Stimulated activated CD4-positive, alpha-beta T cell treated with anti-CD3 and anti-CD28 coated beads, Interleukin-4, amount 100 ng/mL, for 1 hour (primary cell): ENCODE measurements around the gene KIAA1217.

Experiments
- DNase-seq: peaks from one replicate; pipeline ENCODE4 v3.0.0-alpha.2; 2020

Gene KIAA1217

GRCh38 chr10:24208661-24209431 lies at the start of gene KIAA1217:
TSS of gene KIAA1217 (plus strand) at chr10:24209138. CDS start at chr10:24209194, 56 bp downstream.
- peak; percentile 8 for DNase-seq

GRCh38 chr10:24162206-24162985 lies 46.5 kb upstream of the KIAA1217 start:
- no peak for DNase-seq

- DNase-seq: no peak
Observed at GRCh38 chr10:24163485-24163884, 45.5 kb upstream of the KIAA1217 start.

DNA sequence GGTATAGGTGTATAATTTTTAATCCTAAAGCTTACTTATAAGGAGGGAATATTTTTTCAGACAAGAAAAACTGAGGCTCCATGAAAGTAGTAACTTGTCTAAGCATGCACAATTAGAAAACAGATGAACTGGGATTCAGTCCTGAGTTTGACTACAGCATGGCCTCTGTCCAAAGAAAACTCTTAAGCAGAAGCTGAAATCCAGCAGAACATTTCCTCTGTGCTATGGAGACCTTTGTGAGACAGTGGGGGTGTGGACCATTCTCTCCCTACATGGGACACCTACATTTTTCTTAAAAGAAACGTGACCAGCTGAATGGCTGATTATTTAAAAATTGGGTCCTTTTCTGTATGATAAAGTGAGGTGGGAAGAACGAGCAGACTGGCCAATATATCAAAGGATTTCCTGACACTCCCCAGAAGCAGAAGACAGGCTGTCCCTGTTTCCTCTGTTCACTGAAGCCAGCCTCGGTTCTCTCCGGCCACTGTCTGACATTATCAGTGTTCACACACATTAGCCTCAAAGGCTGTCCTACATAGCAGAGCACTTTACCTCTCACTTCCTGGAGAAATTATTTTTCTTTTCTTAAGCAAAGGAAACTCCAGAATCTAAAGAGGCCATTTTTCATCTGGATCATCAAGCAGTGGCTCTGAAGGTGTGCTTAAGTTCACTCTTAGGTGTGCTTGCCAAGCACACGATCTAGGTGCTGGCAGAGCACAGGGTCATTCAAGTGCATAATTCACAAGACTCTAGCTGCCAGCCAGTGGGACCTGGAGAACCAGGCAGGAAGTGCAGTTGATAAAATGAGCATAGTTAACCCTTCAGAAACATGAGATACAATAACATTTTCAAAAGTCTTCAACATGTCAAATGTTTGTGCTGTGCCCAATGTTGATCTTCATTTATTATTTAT lies 40.4 kb upstream of the KIAA1217 start:
- DNase-seq: no peak

- no peak for DNase-seq
Observed at GRCh38 chr10:24170199-24170598, 38.7 kb upstream of the KIAA1217 start.

DNA sequence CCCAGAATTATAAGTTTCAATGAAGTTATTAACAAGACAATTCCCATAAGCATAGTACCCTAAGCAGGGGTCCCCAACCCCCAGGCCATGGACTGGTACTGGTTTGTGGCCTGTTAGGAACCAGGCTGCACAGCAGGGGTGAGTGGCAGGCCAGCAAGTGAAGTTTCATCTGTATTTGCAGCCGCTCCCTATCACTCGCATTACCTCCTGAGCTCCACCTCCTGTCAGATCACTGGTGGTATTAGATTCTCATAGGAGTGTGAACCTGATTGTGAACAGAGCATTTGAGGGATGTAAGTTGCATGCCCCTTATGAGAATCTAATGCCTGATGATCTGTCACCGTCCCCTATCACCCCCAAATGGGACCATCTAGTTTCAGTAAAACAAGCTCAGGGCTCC lies 36.0 kb upstream of the KIAA1217 start:
- no peak for DNase-seq

GRCh38 chr10:24174014-24174413 lies 34.9 kb upstream of the KIAA1217 start:
- no peak for DNase-seq

DNA sequence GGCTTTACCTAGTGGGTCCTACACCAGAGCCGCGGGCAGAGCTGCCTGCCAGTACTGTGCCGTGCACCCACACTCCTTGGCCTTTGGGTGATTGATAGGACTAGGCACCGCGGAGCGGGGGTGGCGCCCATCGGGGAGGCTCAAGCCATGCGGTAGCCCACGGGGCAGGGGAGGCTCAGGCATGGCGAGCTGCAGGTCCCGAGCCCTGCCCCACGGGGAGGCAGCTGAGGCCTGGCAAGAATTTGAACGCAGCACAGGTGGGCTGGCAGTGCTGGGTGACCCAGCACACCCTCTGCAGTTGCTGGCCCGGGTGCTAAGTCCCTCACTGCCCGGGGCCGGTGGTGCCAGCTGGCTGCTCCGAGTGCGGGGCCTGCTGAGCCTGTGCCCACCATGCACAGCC lies 32.3 kb upstream of the KIAA1217 start:
- DNase-seq: no peak

GRCh38 chr10:24177636-24178035 lies 31.3 kb upstream of the KIAA1217 start:
- no peak for DNase-seq

DNA sequence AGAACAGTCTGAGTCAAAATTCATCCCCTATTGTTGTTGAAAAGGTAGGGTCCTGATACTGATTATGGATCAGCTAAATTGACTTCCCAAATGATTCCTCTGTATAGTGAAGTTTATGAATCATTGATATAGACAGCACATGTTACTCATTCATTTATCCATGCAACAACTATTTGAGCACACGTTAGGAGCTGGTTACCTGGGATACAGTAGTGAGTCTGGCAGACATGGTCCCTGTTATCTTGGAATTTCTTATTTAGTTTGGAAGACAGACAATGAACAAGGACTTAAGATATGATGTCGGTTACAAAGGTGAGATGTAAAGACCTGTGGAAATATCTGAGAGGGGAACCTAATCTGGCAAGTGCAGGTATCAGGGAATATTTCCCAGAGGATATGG lies 28.0 kb upstream of the KIAA1217 start:
- DNase-seq: no peak

GRCh38 chr10:24184455-24184854 lies 24.5 kb upstream of the KIAA1217 start:
- no peak for DNase-seq

DNA sequence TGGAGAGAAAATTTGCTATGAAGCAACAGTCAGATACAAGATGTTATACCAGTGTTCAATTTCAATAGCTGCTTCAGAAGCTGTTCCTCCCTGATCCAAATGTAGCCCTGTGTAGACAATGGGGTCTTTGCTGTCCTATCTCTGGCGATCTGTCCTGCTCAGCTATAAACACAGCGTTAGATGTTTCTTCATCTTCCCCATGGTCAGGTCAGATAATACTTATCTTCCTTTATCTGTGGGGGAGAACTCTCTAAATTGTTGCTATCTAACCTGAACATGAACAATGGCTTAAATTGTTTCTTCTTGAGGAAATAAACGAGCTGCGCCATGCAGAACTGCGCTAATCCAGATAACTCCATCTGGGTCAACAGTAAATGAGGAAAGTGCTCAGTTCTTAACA lies 15.6 kb upstream of the KIAA1217 start:
- no peak for DNase-seq

DNA sequence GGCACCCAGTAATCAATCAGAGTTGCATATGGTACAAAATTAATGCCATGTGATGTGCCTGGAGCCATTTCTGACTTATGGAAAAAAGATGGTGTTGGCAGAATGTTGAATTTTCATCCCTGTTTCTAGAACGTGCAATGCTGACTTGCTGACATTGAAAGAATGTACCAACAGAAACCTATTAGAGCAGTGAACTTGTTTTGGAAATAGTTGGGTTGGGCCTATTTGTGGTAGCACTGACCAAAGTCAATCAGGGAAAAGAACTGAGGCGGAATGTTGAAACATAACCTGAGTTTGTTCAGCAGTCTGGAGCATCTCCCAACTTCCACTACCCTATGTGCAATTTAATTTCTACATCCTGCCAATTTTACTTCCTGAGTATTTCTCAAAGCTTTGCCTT lies 11.7 kb upstream of the KIAA1217 start:
- no peak for DNase-seq

GRCh38 chr10:24201503-24202180 lies 7.3 kb upstream of the KIAA1217 start:
- DNase-seq: no peak

DNA sequence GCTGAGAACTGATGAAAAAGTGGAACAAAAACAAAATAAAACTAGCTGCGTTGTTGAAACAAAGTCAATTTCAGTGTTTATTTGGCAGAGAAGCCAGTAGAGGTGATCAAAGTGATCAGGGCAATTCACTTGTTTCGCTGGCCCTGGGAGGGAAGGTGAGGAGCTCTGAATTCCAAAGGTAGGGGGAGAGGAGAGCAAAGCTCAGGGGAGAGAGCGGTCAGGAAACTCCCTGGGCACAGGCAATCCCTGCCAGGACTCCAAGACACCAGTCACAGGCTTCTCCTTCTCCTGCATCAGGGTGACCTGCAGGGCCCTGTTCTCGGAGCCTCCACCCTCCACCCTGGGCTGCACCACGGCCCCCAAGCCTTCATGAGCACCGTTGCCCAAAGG lies 6.8 kb upstream of the KIAA1217 start:
- no peak for DNase-seq

- no peak for DNase-seq
Observed at GRCh38 chr10:24205821-24206220, 3.1 kb upstream of the KIAA1217 start.

DNA sequence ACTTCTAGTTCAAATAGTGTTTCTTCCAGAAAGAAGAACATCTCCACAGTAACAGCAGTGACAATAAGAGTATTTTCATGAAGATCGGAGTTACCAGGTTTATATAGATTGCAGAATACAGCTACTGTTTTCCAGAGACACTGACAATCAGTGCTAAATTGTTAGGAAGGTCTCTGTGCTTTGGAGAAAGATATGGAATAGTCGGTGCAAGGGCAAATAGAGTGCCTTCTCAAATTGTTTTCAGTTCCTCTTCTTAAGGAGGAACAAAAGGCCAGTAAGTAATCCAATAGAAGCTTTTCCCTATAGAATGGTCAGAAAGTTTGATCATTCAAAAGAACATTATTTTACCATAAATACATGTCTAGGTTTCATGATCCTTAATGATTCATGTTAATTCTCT lies 2.6 kb upstream of the KIAA1217 start:
- DNase-seq: no peak

- DNase-seq: no peak
Observed at GRCh38 chr10:24206926-24207325, 2.0 kb upstream of the KIAA1217 start.

- no peak for DNase-seq
Observed at GRCh38 chr10:24207341-24207740, 1.6 kb upstream of the KIAA1217 start.

GRCh38 chr10:24207781-24208611 lies 942 bp upstream of the KIAA1217 start:
- DNase-seq: no peak

DNA sequence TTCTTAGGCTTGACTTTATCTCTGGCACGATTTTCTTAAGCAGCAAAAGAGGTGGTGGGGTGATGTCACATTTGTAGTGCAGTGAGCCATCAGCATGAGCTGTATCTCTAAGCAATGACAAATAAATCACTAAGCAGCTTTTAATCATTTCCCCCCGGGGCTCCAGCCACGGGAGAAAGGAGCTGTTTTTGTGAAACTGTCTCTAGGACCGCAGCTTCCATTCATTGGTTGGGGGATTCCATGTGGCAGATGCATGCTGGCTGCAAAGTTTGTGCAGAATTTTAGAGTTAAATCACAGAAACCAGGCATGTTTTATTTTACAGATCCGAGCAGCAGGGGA lies 464 bp downstream of the KIAA1217 start:
- DNase-seq: peak; percentile 22

- DNase-seq: peak; percentile 40
Observed at GRCh38 chr10:24209946-24210491, 1.1 kb downstream of the KIAA1217 start.
